SK-N-SH treated with all-trans-retinoic acid at 6 μM for 48 hours (cell line): ENCODE data around the gene UBE3C.
"Not testable (repeated sequence)": the region's sequence is repeated elsewhere in the genome, so short reads cannot be mapped to it uniquely, and the experiment has no call there.

Experiments
- ATAC-seq: fragments of 200-7000 bp; cut with Tn5 transposase; 3 replicates; pipeline ENCODE4 v1.9.1; 2020; ENCODE audit warnings: mild to moderate bottlenecking, moderate library complexity
- ARNTL ChIP-seq: fragments of 450-650 bp; formaldehyde crosslinking; IDR thresholded peaks from 2 replicates; pipeline ENCODE4 v1.5.0; 2020; ENCODE audit warnings: low read depth, mild to moderate bottlenecking, moderate library complexity, borderline replicate concordance
- BACH2 ChIP-seq: fragments of 250-450 bp; sonication (Bioruptor Pico); IDR thresholded peaks from 2 replicates; pipeline ENCODE4 v1.9.0; 2021; ENCODE audit warnings: mild to moderate bottlenecking, borderline replicate concordance
- ESRRG ChIP-seq: fragments of 250-450 bp; sonication (Bioruptor Pico); IDR thresholded peaks from 2 replicates; pipeline ENCODE4 v1.6.1; 2021; ENCODE audit warnings: mild to moderate bottlenecking
- GLIS3 ChIP-seq: fragments of 250-450 bp; sonication (Bioruptor Pico); IDR thresholded peaks from 2 replicates; pipeline ENCODE4 v1.5.0; 2020; ENCODE audit warnings: mild to moderate bottlenecking, moderate library complexity
- ISL1 ChIP-seq: fragments of 250-450 bp; sonication (Bioruptor Pico); IDR thresholded peaks from 2 replicates; pipeline ENCODE4 v2.1.2; 2022; ENCODE audit warnings: mild to moderate bottlenecking, moderate library complexity
- POU6F1 ChIP-seq: fragments of 250-450 bp; sonication (Bioruptor Pico); IDR thresholded peaks from 2 replicates; pipeline ENCODE4 v1.8.0; 2021; ENCODE audit warnings: low read depth, mild to moderate bottlenecking, moderate library complexity, borderline replicate concordance
- PPARA ChIP-seq: fragments of 250-450 bp; sonication (Bioruptor Pico); IDR thresholded peaks from 2 replicates; pipeline ENCODE4 v1.5.0; 2020; ENCODE audit warnings: mild to moderate bottlenecking, borderline replicate concordance
- RARB ChIP-seq: fragments of 250-450 bp; sonication (Bioruptor Pico); IDR thresholded peaks from 2 replicates; pipeline ENCODE4 v1.8.0; 2021; ENCODE audit warnings: mild to moderate bottlenecking, moderate library complexity
- SNAI2 ChIP-seq: fragments of 250-450 bp; sonication (Bioruptor Pico); IDR thresholded peaks from 2 replicates; pipeline ENCODE4 v1.5.0; 2020; ENCODE audit warnings: mild to moderate bottlenecking, moderate library complexity
- TCF4 ChIP-seq: fragments of 250-450 bp; sonication (Bioruptor Pico); IDR thresholded peaks from 2 replicates; pipeline ENCODE4 v1.8.0; 2021; ENCODE audit warnings: mild to moderate bottlenecking, moderate library complexity, borderline replicate concordance
- ZC3H10 ChIP-seq: fragments of 250-450 bp; sonication (Bioruptor Pico); IDR thresholded peaks from 2 replicates; pipeline ENCODE4 v1.5.1; 2021; ENCODE audit warnings: mild to moderate bottlenecking, moderate library complexity
- ZFP3 ChIP-seq: fragments of 250-450 bp; sonication (Bioruptor Pico); IDR thresholded peaks from 2 replicates; pipeline ENCODE4 v1.5.0; 2020; ENCODE audit warnings: mild to moderate bottlenecking, moderate library complexity
- ZNF565 ChIP-seq: fragments of 450-650 bp; formaldehyde crosslinking; conservative IDR thresholded peaks from 2 replicates; pipeline ENCODE4 v1.5.0; 2020; ENCODE audit warnings: low read depth, mild to moderate bottlenecking, moderate library complexity
- ZNF70 ChIP-seq: fragments of 450-650 bp; formaldehyde crosslinking; IDR thresholded peaks from 2 replicates; pipeline ENCODE4 v1.5.0; 2020; ENCODE audit warnings: mild to moderate bottlenecking, moderate library complexity
- TF ChIP-seq, protein P1 (sequence below): fragments of 250-450 bp; sonication (Bioruptor Pico); IDR thresholded peaks from 2 replicates; pipeline ENCODE4 v1.5.1; 2021; ENCODE audit warnings: mild to moderate bottlenecking, moderate library complexity
- TF ChIP-seq, protein P2 (sequence below): fragments of 250-450 bp; sonication (Bioruptor Pico); IDR thresholded peaks from 2 replicates; pipeline ENCODE4 v1.5.1; 2020; ENCODE audit warnings: low read depth, mild to moderate bottlenecking, moderate library complexity
- TF ChIP-seq, protein P3 (sequence below): fragments of 250-450 bp; sonication (Bioruptor Pico); IDR thresholded peaks from 2 replicates; pipeline ENCODE4 v1.8.0; 2020; ENCODE audit warnings: mild to moderate bottlenecking, moderate library complexity, borderline replicate concordance

Gene UBE3C

GRCh38 chr7:157271991-157272324 lies 133.2 kb downstream of the UBE3C start:
- TF ChIP-seq, protein P1, sequence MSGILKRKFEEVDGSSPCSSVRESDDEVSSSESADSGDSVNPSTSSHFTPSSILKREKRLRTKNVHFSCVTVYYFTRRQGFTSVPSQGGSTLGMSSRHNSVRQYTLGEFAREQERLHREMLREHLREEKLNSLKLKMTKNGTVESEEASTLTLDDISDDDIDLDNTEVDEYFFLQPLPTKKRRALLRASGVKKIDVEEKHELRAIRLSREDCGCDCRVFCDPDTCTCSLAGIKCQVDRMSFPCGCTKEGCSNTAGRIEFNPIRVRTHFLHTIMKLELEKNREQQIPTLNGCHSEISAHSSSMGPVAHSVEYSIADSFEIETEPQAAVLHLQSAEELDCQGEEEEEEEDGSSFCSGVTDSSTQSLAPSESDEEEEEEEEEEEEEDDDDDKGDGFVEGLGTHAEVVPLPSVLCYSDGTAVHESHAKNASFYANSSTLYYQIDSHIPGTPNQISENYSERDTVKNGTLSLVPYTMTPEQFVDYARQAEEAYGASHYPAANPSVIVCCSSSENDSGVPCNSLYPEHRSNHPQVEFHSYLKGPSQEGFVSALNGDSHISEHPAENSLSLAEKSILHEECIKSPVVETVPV (CRISPR knock-in tag): no peak
- TF ChIP-seq ZFP3 (CRISPR knock-in tag) (no peak), PPARA (CRISPR knock-in tag) (no peak), ARNTL (CRISPR knock-in tag) (no peak), RARB (CRISPR knock-in tag) (no peak), TCF4 (no peak), ISL1 (CRISPR knock-in tag) (no peak), ZNF70 (CRISPR knock-in tag) (no peak)
- TF ChIP-seq, protein P2, sequence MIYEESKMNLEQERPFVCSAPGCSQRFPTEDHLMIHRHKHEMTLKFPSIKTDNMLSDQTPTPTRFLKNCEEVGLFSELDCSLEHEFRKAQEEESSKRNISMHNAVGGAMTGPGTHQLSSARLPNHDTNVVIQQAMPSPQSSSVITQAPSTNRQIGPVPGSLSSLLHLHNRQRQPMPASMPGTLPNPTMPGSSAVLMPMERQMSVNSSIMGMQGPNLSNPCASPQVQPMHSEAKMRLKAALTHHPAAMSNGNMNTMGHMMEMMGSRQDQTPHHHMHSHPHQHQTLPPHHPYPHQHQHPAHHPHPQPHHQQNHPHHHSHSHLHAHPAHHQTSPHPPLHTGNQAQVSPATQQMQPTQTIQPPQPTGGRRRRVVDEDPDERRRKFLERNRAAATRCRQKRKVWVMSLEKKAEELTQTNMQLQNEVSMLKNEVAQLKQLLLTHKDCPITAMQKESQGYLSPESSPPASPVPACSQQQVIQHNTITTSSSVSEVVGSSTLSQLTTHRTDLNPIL (CRISPR knock-in tag): no peak
- TF ChIP-seq, protein P3, sequence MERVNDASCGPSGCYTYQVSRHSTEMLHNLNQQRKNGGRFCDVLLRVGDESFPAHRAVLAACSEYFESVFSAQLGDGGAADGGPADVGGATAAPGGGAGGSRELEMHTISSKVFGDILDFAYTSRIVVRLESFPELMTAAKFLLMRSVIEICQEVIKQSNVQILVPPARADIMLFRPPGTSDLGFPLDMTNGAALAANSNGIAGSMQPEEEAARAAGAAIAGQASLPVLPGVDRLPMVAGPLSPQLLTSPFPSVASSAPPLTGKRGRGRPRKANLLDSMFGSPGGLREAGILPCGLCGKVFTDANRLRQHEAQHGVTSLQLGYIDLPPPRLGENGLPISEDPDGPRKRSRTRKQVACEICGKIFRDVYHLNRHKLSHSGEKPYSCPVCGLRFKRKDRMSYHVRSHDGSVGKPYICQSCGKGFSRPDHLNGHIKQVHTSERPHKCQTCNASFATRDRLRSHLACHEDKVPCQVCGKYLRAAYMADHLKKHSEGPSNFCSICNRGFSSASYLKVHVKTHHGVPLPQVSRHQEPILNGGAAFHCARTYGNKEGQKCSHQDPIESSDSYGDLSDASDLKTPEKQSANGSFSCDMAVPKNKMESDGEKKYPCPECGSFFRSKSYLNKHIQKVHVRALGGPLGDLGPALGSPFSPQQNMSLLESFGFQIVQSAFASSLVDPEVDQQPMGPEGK: no peak
- no peak; the same call in 2 of the 3 replicates for ATAC-seq

- no peak for ATAC-seq
- TF ChIP-seq GLIS3 (CRISPR knock-in tag) (no peak), ESRRG (CRISPR knock-in tag) (no peak), SNAI2 (no peak), ZNF70 (CRISPR knock-in tag) (no peak)
- TF ChIP-seq, protein P1 (CRISPR knock-in tag): no peak
- TF ChIP-seq, all 23 proteins: peak for 0
Observed at GRCh38 chr7:157272351-157273207, 133.9 kb downstream of the UBE3C start.

DNA sequence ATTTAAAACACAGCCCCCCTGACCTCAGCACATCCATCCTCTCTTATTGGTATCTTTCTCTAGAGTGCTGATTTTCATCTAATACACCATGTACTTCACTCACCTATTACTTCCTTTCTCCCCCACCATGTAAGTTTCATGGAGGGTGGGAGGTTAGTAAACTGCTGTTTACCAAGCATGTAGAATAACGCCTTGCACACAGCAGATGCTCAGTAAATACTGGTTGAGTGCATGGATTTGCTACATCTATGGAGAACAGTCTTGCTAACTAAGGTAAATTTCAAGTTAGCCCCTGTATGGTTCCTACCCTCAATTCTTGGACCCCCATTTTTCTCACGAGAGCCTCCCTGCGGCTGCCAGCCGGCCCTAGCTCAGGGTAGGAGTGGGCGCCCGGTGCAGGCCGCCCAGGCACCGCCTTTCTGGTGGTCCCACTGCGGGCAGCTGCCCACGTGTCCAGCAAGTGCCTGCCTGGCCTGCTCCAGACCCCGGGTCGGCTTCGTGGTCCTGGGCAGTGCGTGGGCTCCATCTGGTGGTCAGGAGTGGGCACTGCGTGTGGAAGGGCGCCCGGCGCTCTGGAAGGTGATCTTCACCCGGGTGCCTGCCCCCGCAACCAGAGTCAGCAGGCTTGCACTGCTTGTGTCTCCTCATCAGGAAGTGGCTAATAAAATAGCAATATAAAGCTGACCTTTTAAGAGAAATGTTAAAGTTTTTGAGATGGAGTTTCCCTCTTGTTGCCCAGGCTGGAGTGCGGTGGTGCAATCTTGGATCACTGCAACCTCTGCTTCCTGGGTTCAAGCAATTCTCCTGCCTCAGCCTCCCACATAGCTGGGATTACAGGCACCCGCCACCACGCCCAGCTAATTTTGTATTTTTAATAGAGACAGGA lies 134.7 kb downstream of the UBE3C start:
- TF ChIP-seq, protein P3: no peak
- no peak for TF ChIP-seq ESRRG (CRISPR knock-in tag)
- no peak for TF ChIP-seq ZC3H10 (CRISPR knock-in tag)
- TF ChIP-seq ZNF70 (CRISPR knock-in tag): no peak
- ATAC-seq: peak; percentile 73

GRCh38 chr7:157274094-157274634 lies 135.4 kb downstream of the UBE3C start:
- not testable (repeated sequence) for ATAC-seq

DNA sequence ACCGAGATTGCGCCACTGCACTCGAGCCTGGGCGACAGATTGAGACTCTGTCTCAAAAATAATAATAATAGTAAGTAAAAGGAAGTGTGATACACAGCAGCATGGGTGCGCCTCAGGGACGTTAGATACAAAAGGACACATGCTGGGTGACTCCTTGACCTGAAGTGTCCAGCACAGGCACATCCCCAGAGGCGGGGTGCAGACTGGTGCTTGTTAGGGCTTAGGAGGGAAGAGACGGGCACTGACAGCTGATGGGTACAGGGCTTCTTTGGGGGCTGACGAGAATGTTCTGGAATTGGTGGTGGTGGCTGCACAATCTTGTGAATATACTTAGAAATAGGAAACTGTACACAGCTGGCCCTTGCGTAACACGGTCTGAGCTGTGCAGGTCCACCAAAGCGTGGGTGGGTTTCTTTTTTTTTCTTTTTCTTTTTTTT lies 136.3 kb downstream of the UBE3C start:
- no peak for ATAC-seq
- TF ChIP-seq, protein P1 (CRISPR knock-in tag): no peak
- TF ChIP-seq BACH2 (CRISPR knock-in tag) (no peak), SNAI2 (no peak), ZC3H10 (CRISPR knock-in tag) (no peak), POU6F1 (CRISPR knock-in tag) (no peak), PPARA (CRISPR knock-in tag) (no peak), ZNF565 (CRISPR knock-in tag) (no peak), ZNF70 (CRISPR knock-in tag) (no peak)
- TF ChIP-seq, protein P3: no peak
